Spleen (tissue), 11 donors: ENCODE results near the gene UCN2. TPM values are rescaled to one million over a fixed set of nuclear protein-coding genes. Genes with fewer than 3 reads are reported as not detected.

Experiments
- DNase-seq: peaks from one replicate; pipeline ENCODE4 v3.0.0-alpha.2; 2020
- H3K27ac ChIP-seq, 8 donors: fragments of 200-600 bp; sonication (generic) in 7 of 8; 1 replicate in 4 of 8; 2 replicates in 4 of 8; pipeline versions ENCODE4 v1.5.0 to v1.8.0; 2016 to 2021; ENCODE audit warnings: inconsistent platforms in 4 of 8, mild to moderate bottlenecking in 4 of 8, moderate library complexity in 1 of 8
- H3K27me3 ChIP-seq, 7 donors: fragments of 200-600 bp; sonication (generic) in 6 of 7; replicated peaks in 1 of 7; 1 replicate in 4 of 7; 2 replicates in 3 of 7; pipeline versions ENCODE4 v1.5.0 to v1.8.0; 2016 to 2021; ENCODE audit warnings: inconsistent platforms in 3 of 7, mild to moderate bottlenecking in 1 of 7
- H3K36me3 ChIP-seq, 6 donors: fragments of 200-600 bp; sonication (generic) in 5 of 6; 1 replicate in 4 of 6; 2 replicates in 2 of 6; pipeline versions ENCODE4 v1.5.0 to v1.8.0; 2016 to 2021; ENCODE audit warnings: inconsistent platforms in 2 of 6
- H3K4me1 ChIP-seq, 6 donors: fragments of 200-600 bp; sonication (generic) in 5 of 6; 1 replicate in 3 of 6; 2 replicates in 3 of 6; pipeline versions ENCODE4 v1.5.0 to v1.8.0; 2016 to 2021; ENCODE audit warnings: inconsistent platforms in 3 of 6
- H3K4me3 ChIP-seq, 8 donors: fragments of 200-600 bp; sonication (generic) in 7 of 8; 1 replicate in 4 of 8; 2 replicates in 4 of 8; pipeline versions ENCODE4 v1.5.0 to v1.8.0; 2016 to 2021; ENCODE audit warnings: inconsistent platforms in 4 of 8, mild to moderate bottlenecking in 4 of 8, moderate library complexity in 2 of 8
- H3K9me3 ChIP-seq, 8 donors: fragments of 200-600 bp; sonication (generic) in 7 of 8; 1 replicate in 4 of 8; 2 replicates in 4 of 8; pipeline versions ENCODE4 v1.5.0 to v1.8.0; 2016 to 2021; ENCODE audit warnings: inconsistent platforms in 4 of 8
- POLR2A ChIP-seq, 3 donors: fragments of 450-650 bp; IDR thresholded peaks; one replicate each; pipeline ENCODE4 v1.5.1; 2017; ENCODE audit warnings: antibody characterized with exemption in 3 of 3, mild to moderate bottlenecking in 1 of 3
- POLR2AphosphoS5 ChIP-seq, 3 donors: sonication (generic); formaldehyde crosslinking; IDR thresholded peaks; one replicate each; pipeline ENCODE4 v1.5.1; 2017; ENCODE audit warnings: antibody characterized with exemption in 3 of 3
- WGBS, 5 donors: extraction: QIAGEN DNeasy Blood & Tissue Kit in 3 of 5; methylation state at CpG; one replicate each; pipeline versions ENCODE4 v1.1.5 to v1.1.7; 2013 to 2018; 5-methylcytosine and 5-hydroxymethylcytosine counted together
- intact Hi-C: fragments of 100-400 bp; cut with DNase I; formaldehyde crosslinking; loops from one replicate; pipeline ENCODE4 v1.15.0; 2023; ENCODE audit warnings: low total_unique reads
- microRNA-seq, 3 donors: library from miRNA; unstranded; fragments of <30 nt; microRNA quantifications; one replicate each; pipeline versions ENCODE4 to v1.1.0, GENCODE V29; 2019 to 2020
- polyA plus RNA-seq, 3 donors: library from polyadenylated mRNA; stranded (reverse); fragments of 200-250 nt; gene quantifications; one replicate each; pipeline ENCODE4 v1.2.1, GENCODE V29; 2013
- small RNA-seq, 4 donors: library from RNA; depleted of rRNA; stranded (forward); fragments of <200 nt; gene quantifications; one replicate each; pipeline ENCODE3, GENCODE V24; 2016
- total RNA-seq, 7 donors: library from RNA; depleted of rRNA in 3 of 7; stranded (reverse); fragments of >200 nt in 3 of 7; fragmentation: NEBNext Ultra II Directional in 4 of 7; extraction: Animal tissue kit (Norgen Biotek cat#: 25700) in 4 of 7; gene quantifications; one replicate each; pipeline versions ENCODE4 v1.1.0 to v1.2.1, GENCODE V29; 2016 to 2021
- TF ChIP-seq, protein P1 (sequence below), 11 experiments: fragments of 200-600 bp in 7 of 11; fragments of 450-650 bp in 4 of 11; sonication (generic) in 4 of 11; IDR thresholded peaks in 8 of 11; conservative IDR thresholded peaks in 3 of 11; 1 replicate in 7 of 11; 2 replicates in 4 of 11; pipeline versions ENCODE4 v1.4.0 to v1.8.0; 2016 to 2021; ENCODE audit warnings: antibody characterized with exemption in 11 of 11, inconsistent platforms in 4 of 11, mild to moderate bottlenecking in 1 of 11
- donor health status: healthy with polysubstance abuse.
- donor health status: DM: no; HTN: no; CAD: no; lungs with moderate emphysema.
- donor health status: DM: no; HTN: no; CAD: no.
- donor health status: Bipolar disorder and iron deficiency.
- donor health status: healthy.
- donor health status: DM: no; HTN: no; CAD: no.
- donor health status: DM: yes; HTN: yes; CAD: no.

Gene UCN2
- total and polyA plus RNA-seq, 10 donors: 0.20 to 0.61 (median 0.49) TPM; not detected in 2

DNA sequence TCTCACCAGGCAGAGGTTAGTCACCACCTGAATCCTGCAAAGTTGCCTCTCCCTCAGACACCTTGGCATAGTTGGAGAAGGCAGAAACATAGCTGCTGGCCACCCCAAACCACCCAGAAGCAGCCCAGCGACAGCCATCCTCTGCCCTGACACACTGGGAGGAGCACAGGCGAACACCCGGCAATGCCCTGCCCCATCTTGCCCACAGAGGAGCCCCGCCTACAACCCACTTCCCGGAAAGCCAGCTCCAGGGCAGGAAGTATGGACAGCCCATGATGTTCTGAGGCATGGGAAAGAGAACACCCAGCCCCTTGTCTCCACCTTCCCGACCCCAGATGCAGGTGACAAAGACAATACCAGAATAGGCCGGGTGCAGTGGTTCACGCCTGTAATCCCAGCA lies 47.0 kb downstream of the UCN2 start:
- 53 to 75% (median 69%) methylated on average over 5 to 8 of the region's 8 CpGs for WGBS, 5 donors
- Histone ChIP-seq H3K9me3 (no peaks in the 10 kb centered on the region), H3K27ac (no peak overlapping the region), H3K4me1 (peaks cover 0 to 24% (median 4%) of the 10 kb centered on the region in 6 donors), H3K36me3 (peaks cover 0 to 41% (median 0%) of the 10 kb centered on the region in 6 donors), H3K27me3 (no peaks in the 10 kb centered on the region), H3K4me3 (no peak overlapping the region)
- intact Hi-C loops: no loop called here
- peak; percentile 70 for DNase-seq
- TF ChIP-seq POLR2A (IDR thresholded peaks at IDR 0.05) (no peak), POLR2AphosphoS5 (IDR thresholded peaks at IDR 0.05) (no peak)

DNA sequence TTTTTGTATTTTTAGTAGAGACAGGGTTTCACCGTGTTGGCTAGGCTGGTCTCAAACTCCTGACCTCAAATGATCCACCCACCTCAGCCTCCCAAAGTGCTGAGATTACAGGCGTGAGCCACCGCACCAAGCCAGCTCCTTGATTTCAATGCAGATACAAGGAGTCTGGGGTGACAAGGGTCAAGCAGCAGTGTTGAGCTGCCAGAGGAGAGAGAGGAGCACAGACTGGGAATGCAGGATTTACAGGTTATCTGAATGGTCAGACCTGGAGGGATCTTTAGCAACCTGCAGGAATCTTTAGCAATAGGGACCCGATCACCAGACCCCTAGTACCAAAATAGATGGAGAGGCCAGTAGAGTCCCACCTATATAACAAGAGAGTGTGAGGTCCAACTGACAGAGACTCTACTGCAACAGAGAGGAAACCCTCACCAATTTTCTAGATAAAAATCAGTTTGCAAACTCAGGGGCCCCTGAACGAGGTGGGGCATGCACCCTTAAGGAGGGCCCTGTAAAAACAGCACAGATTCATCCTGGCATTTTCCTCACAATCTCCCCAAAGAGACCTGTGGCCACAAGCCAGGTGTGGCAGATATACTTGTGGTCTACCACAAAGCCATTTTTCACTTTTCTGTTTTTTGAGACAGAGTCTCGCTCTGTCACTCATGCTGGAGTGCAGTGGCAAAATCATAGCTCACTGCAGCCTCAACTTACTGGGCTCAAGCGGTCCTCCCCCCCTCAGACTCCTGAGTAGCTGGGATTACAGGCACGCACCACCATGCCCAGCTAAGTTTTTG lies 49.0 kb downstream of the UCN2 start:
- Histone ChIP-seq H3K4me1 (peaks cover 0 to 24% (median 4%) of the 10 kb centered on the region in 6 donors), H3K4me3 (no peak overlapping the region), H3K27ac (no peak overlapping the region), H3K36me3 (peaks cover 0 to 22% (median 0%) of the 10 kb centered on the region in 6 donors), H3K27me3 (no peaks in the 10 kb centered on the region), H3K9me3 (no peaks in the 10 kb centered on the region)
- WGBS, 5 donors: 66 to 75% (median 68%) methylated on average over 8 of the region's 8 CpGs
- TF ChIP-seq POLR2AphosphoS5 (IDR thresholded peaks at IDR 0.05): no peak
- TF ChIP-seq, protein P1, sequence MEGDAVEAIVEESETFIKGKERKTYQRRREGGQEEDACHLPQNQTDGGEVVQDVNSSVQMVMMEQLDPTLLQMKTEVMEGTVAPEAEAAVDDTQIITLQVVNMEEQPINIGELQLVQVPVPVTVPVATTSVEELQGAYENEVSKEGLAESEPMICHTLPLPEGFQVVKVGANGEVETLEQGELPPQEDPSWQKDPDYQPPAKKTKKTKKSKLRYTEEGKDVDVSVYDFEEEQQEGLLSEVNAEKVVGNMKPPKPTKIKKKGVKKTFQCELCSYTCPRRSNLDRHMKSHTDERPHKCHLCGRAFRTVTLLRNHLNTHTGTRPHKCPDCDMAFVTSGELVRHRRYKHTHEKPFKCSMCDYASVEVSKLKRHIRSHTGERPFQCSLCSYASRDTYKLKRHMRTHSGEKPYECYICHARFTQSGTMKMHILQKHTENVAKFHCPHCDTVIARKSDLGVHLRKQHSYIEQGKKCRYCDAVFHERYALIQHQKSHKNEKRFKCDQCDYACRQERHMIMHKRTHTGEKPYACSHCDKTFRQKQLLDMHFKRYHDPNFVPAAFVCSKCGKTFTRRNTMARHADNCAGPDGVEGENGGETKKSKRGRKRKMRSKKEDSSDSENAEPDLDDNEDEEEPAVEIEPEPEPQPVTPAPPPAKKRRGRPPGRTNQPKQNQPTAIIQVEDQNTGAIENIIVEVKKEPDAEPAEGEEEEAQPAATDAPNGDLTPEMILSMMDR (IDR thresholded peaks at IDR 0.05 in 8 of 11, conservative IDR thresholded peaks at IDR 0.05 in 3 of 11): no peak
- TF ChIP-seq POLR2A (IDR thresholded peaks at IDR 0.05): no peak
- intact Hi-C loops: no loop called here
- DNase-seq: peak; percentile 24

Small RNA genes lying within 50 kb of the gene (microRNA-seq; reads per million reads assigned to microRNA genes)
- gene MIR6823: 0 reads per million in 3 donors
- gene MIR711: 0 reads per million in 3 donors

Small RNA genes lying within 50 kb of the gene (small RNA-seq; reads per million reads assigned to genes)
- 0 reads per million in 4 donors for gene MIR6823

Other genes starting within 250 kb of the UCN2 start
- 1 to 10 TPM in 1 of 7 donors, not detected in 6; 6.1 TPM for gene SPINK8, start 230.1 kb downstream of the UCN2 start, total RNA-seq
- under 1 TPM in 2 of 3 donors, not detected in 1; 0.35 to 0.52 TPM for gene SPINK8, start 230.1 kb downstream of the UCN2 start, polyA plus RNA-seq
- gene FBXW12, start 191.6 kb downstream of the UCN2 start, total RNA-seq: under 1 TPM in 2 of 7 donors, not detected in 5; 0.33 to 0.42 TPM
- gene FBXW12, start 191.6 kb downstream of the UCN2 start, polyA plus RNA-seq: not detected
- gene PLXNB1, start 133.7 kb downstream of the UCN2 start, total RNA-seq: 10 to 100 TPM; 31.8 to 95.9 (median 58.2) TPM
- 10 to 100 TPM; 12.3 to 58.3 (median 35.8) TPM for gene PLXNB1, start 133.7 kb downstream of the UCN2 start, polyA plus RNA-seq
- gene CCDC51, start 123.7 kb downstream of the UCN2 start, total RNA-seq: 10 to 100 TPM in 6 of 7 donors, 1 to 10 TPM in 1; 8.4 to 22.2 (median 18.7) TPM
- 10 to 100 TPM; 10.2 to 15.8 (median 12.4) TPM for gene CCDC51, start 123.7 kb downstream of the UCN2 start, polyA plus RNA-seq
- gene TMA7, start 123.5 kb downstream of the UCN2 start, total RNA-seq: 100 to 1,000 TPM; 145 to 258 (median 170) TPM
- gene TMA7, start 123.5 kb downstream of the UCN2 start, polyA plus RNA-seq: 100 to 1,000 TPM; 606 to 753 (median 701) TPM
- gene ATRIP, start 117.0 kb downstream of the UCN2 start, total RNA-seq: 10 to 100 TPM in 1 of 7 donors, 1 to 10 TPM in 6; 6.4 to 10.0 (median 7.0) TPM
- 1 to 10 TPM; 5.2 to 5.7 (median 5.2) TPM for gene ATRIP, start 117.0 kb downstream of the UCN2 start, polyA plus RNA-seq
- gene SHISA5, start 59.6 kb downstream of the UCN2 start, total RNA-seq: 100 to 1,000 TPM; 154 to 227 (median 182) TPM
- gene SHISA5, start 59.6 kb downstream of the UCN2 start, polyA plus RNA-seq: 100 to 1,000 TPM in 1 of 3 donors, 10 to 100 TPM in 2; 80.2 to 132 (median 85.6) TPM
- gene PFKFB4, start 7.0 kb downstream of the UCN2 start, total RNA-seq: 10 to 100 TPM; 11.0 to 43.1 (median 22.8) TPM
- 1 to 10 TPM; 2.0 to 4.8 (median 3.8) TPM for gene PFKFB4, start 7.0 kb downstream of the UCN2 start, polyA plus RNA-seq
- 10 to 100 TPM in 5 of 7 donors, 1 to 10 TPM in 2; 8.6 to 33.7 (median 13.5) TPM for gene COL7A1, start 31.5 kb upstream of the UCN2 start, total RNA-seq
- gene COL7A1, start 31.5 kb upstream of the UCN2 start, polyA plus RNA-seq: 100 to 1,000 TPM in 2 of 3 donors, 10 to 100 TPM in 1; 39.7 to 144 (median 110) TPM
- 100 to 1,000 TPM; 126 to 222 (median 130) TPM for gene UQCRC1, start 45.9 kb upstream of the UCN2 start, total RNA-seq
- 100 to 1,000 TPM in 1 of 3 donors, 10 to 100 TPM in 2; 88.6 to 128 (median 92.6) TPM for gene UQCRC1, start 45.9 kb upstream of the UCN2 start, polyA plus RNA-seq
- gene TMEM89, start 58.0 kb upstream of the UCN2 start, total RNA-seq: not detected
- under 1 TPM in 2 of 3 donors, not detected in 1; 0.42 to 0.46 TPM for gene TMEM89, start 58.0 kb upstream of the UCN2 start, polyA plus RNA-seq
- gene SLC26A6, start 71.7 kb upstream of the UCN2 start, total RNA-seq: 10 to 100 TPM; 18.0 to 59.7 (median 23.1) TPM
- 10 to 100 TPM in 2 of 3 donors, 1 to 10 TPM in 1; 8.5 to 21.6 (median 17.1) TPM for gene SLC26A6, start 71.7 kb upstream of the UCN2 start, polyA plus RNA-seq
- 1 to 10 TPM in 6 of 7 donors, under 1 TPM in 1; 0.56 to 2.7 (median 1.8) TPM for gene CELSR3, start 99.1 kb upstream of the UCN2 start, total RNA-seq
- 1 to 10 TPM in 2 of 3 donors, under 1 TPM in 1; 0.89 to 2.5 (median 2.0) TPM for gene CELSR3, start 99.1 kb upstream of the UCN2 start, polyA plus RNA-seq
- gene NCKIPSD, start 122.1 kb upstream of the UCN2 start, total RNA-seq: 10 to 100 TPM; 13.5 to 33.9 (median 19.9) TPM
- 10 to 100 TPM in 1 of 3 donors, 1 to 10 TPM in 2; 5.9 to 10.3 (median 6.3) TPM for gene NCKIPSD, start 122.1 kb upstream of the UCN2 start, polyA plus RNA-seq
- gene IP6K2, start 153.4 kb upstream of the UCN2 start, total RNA-seq: 100 to 1,000 TPM in 1 of 7 donors, 10 to 100 TPM in 6; 62.1 to 105 (median 74.8) TPM
- 10 to 100 TPM; 64.8 to 81.5 (median 79.1) TPM for gene IP6K2, start 153.4 kb upstream of the UCN2 start, polyA plus RNA-seq